Cortex of kidney (tissue), 1 donor: ENCODE measurements around the gene NDUFA6.

Experiments used
- DNase-seq: peaks from one replicate; lab custom pipeline; 2025; lab: John Stamatoyannopoulos, UW

Gene NDUFA6

GRCh38 chr22:42070517-42071422 lies 19.8 kb downstream of the NDUFA6 start, which contains the start of gene NAGA:
NAGA (minus strand) TSS chr22:42070812; CDS start chr22:42070297, 515 bp downstream.
- DNase-seq: peak; percentile 83

GRCh38 chr22:42069801-42070516 lies 20.6 kb downstream of the NDUFA6 start:
- no peak for DNase-seq

GRCh38 chr22:42068291-42068690 lies 22.3 kb downstream of the NDUFA6 start:
- no peak for DNase-seq

GRCh38 chr22:42067671-42068251 lies 22.8 kb downstream of the NDUFA6 start:
- DNase-seq: no peak

GRCh38 chr22:42066937-42067336 lies 23.6 kb downstream of the NDUFA6 start:
- no peak for DNase-seq

- no peak for DNase-seq
Measured at GRCh38 chr22:42066126-42066761, 24.3 kb downstream of the NDUFA6 start.

GRCh38 chr22:42065438-42066125 lies 25.0 kb downstream of the NDUFA6 start:
- DNase-seq: no peak

GRCh38 chr22:42064629-42065028 lies 25.9 kb downstream of the NDUFA6 start:
- DNase-seq: no peak

- no peak for DNase-seq
Measured at GRCh38 chr22:42062506-42063170, 27.9 kb downstream of the NDUFA6 start.

GRCh38 chr22:42061041-42061440 lies 29.5 kb downstream of the NDUFA6 start:
- no peak for DNase-seq

- no peak for DNase-seq
Measured at GRCh38 chr22:42060489-42060888, 30.1 kb downstream of the NDUFA6 start.

GRCh38 chr22:42056757-42057511 lies 33.6 kb downstream of the NDUFA6 start:
- no peak for DNase-seq

- no peak for DNase-seq
Measured at GRCh38 chr22:42052765-42053164, 37.8 kb downstream of the NDUFA6 start.

- DNase-seq: no peak
Measured at GRCh38 chr22:42050641-42051180, 39.9 kb downstream of the NDUFA6 start.

- DNase-seq: no peak
Measured at GRCh38 chr22:42041784-42042183, 48.8 kb downstream of the NDUFA6 start.

- no peak for DNase-seq
Measured at GRCh38 chr22:42039271-42039670, 51.3 kb downstream of the NDUFA6 start.
